Endothelial cell of umbilical vein (primary cell): ENCODE data around the gene MYO1H. TPM values are rescaled to one million over a fixed set of nuclear protein-coding genes. Genes with fewer than 3 reads are reported as not detected.

Experiments
- BruUV-seq: library from RNA; stranded (reverse); fragments of 400-500 nt; replicated peaks from 2 replicates; lab custom pipeline; 2021; lab: Mats Ljungman, UMichigan
- CTCF ChIA-PET: fragments of 300-600, 350-600 bp; sonication (Branson Sonifier 250); formaldehyde crosslinking; loops from one replicate; lab custom pipeline; 2021; ENCODE audit warnings: antibody characterized with exemption, inconsistent platforms; lab: Charles Lee
- POLR2A ChIA-PET: fragments of 300-600, 350-600 bp; sonication (Branson Sonifier 250); formaldehyde crosslinking; loops from one replicate; lab custom pipeline; 2021; ENCODE audit warnings: antibody characterized with exemption, inconsistent platforms; lab: Charles Lee
- DNase-seq: peaks from one replicate; pipeline ENCODE4 v3.0.0-alpha.2; 2011; ENCODE audit warnings: low read depth, low spot score
- FAIRE-seq: peaks from 2 replicates; lab custom pipeline; 2011; peaks lifted over from hg19 to GRCh38; lab: Jason Lieb, UNC
- H2AFZ ChIP-seq: 2 replicates; pipeline ENCODE4 v1.6.0; 2012; ENCODE audit warnings: low read depth, low read length, control low read depth, inconsistent platforms
- H3K27ac ChIP-seq: 2 replicates; pipeline ENCODE4 v1.5.1; 2011; ENCODE audit warnings: low read depth, mild to moderate bottlenecking, control low read depth, low read length, moderate library complexity; ENCODE audit not compliant: insufficient read depth
- H3K27me3 ChIP-seq, 2 experiments: 2 replicates each; pipeline versions ENCODE4 v1.6.0 to v1.6.1; 2011; ENCODE audit warnings: low read length in 2 of 2, mixed read lengths in 1 of 2; ENCODE audit not compliant: control insufficient read depth in 2 of 2, insufficient read depth in 2 of 2
- H3K36me3 ChIP-seq, 2 experiments: 2 replicates in 1 of 2; 3 replicates in 1 of 2; pipeline ENCODE4 v1.5.1; 2011; ENCODE audit warnings: low read length in 2 of 2, mild to moderate bottlenecking in 1 of 2, moderate library complexity in 1 of 2; ENCODE audit not compliant: control insufficient read depth in 2 of 2, insufficient read depth in 2 of 2; ENCODE audit errors: extremely low read depth in 1 of 2
- H3K4me1 ChIP-seq: 3 replicates; pipeline ENCODE4 v1.5.1; 2011; ENCODE audit warnings: mild to moderate bottlenecking, low read length; ENCODE audit not compliant: control insufficient read depth, insufficient read depth; ENCODE audit errors: extremely low read depth
- H3K4me2 ChIP-seq: 2 replicates; pipeline ENCODE4 v1.6.1; 2011; ENCODE audit warnings: low read length, control low read depth, mixed read lengths; ENCODE audit not compliant: insufficient read depth
- H3K4me3 ChIP-seq, 3 experiments: fragments of 200-600 bp in 1 of 3; sonication (generic), shearing (Covaris generic) in 1 of 3; replicated peaks in 1 of 3; 2 replicates each; pipeline ENCODE4 v1.5.1; 2011 to 2016; ENCODE audit warnings: control low read depth in 3 of 3, low read length in 3 of 3, mild to moderate bottlenecking in 2 of 3, inconsistent platforms in 1 of 3, low read depth in 1 of 3, moderate library complexity in 1 of 3; ENCODE audit not compliant: insufficient read depth in 1 of 3
- H3K79me2 ChIP-seq: 2 replicates; pipeline ENCODE4 v1.6.0; 2012; ENCODE audit warnings: low read length, inconsistent platforms; ENCODE audit not compliant: control insufficient read depth, insufficient read depth
- H3K9ac ChIP-seq: replicated peaks from 2 replicates; pipeline ENCODE3; 2011; ENCODE audit warnings: low read length, control low read depth; ENCODE audit not compliant: insufficient read depth; ENCODE audit errors: extremely low read depth
- H3K9me1 ChIP-seq: replicated peaks from 3 replicates; pipeline ENCODE4 v1.6.0; 2011; ENCODE audit warnings: mild to moderate bottlenecking, low read length; ENCODE audit not compliant: control insufficient read depth, insufficient read depth; ENCODE audit errors: extremely low read depth
- H3K9me3 ChIP-seq: replicated peaks from 2 replicates; pipeline ENCODE4 v1.5.1; 2012; ENCODE audit warnings: low read length, inconsistent platforms; ENCODE audit not compliant: control insufficient read depth, insufficient read depth
- H4K20me1 ChIP-seq: replicated peaks from 2 replicates; pipeline ENCODE3; 2011; ENCODE audit warnings: mild to moderate bottlenecking, low read length; ENCODE audit not compliant: control insufficient read depth, insufficient read depth; ENCODE audit errors: extremely low read depth
- EZH2 ChIP-seq: IDR thresholded peaks from 2 replicates; pipeline ENCODE4 v1.6.1; 2012; ENCODE audit warnings: borderline replicate concordance, low read depth, mild to moderate bottlenecking, moderate library complexity, low read length, inconsistent platforms; ENCODE audit not compliant: severe bottlenecking
- FOS ChIP-seq: IDR thresholded peaks from 2 replicates; pipeline ENCODE4 v1.6.1; 2011; ENCODE audit warnings: mild to moderate bottlenecking, low read length, moderate library complexity, borderline replicate concordance; ENCODE audit not compliant: insufficient read depth
- GATA2 ChIP-seq: IDR thresholded peaks from 2 replicates; pipeline ENCODE4 v1.7.0; 2011; ENCODE audit warnings: low read depth, mild to moderate bottlenecking, moderate library complexity, mixed read lengths, low read length; ENCODE audit not compliant: insufficient read length, insufficient read depth
- JUN ChIP-seq: IDR thresholded peaks from 2 replicates; pipeline ENCODE4 v1.6.1; 2011; ENCODE audit warnings: borderline replicate concordance, low read depth; ENCODE audit not compliant: insufficient read length, insufficient read depth
- MYC ChIP-seq: IDR thresholded peaks from one replicate; pipeline ENCODE4 v1.6.1; 2011; ENCODE audit warnings: mild to moderate bottlenecking, low read depth, low read length
- POLR2A ChIP-seq: IDR thresholded peaks from 2 replicates; pipeline ENCODE4 v1.6.1; 2012; ENCODE audit warnings: low read depth, mild to moderate bottlenecking, control low read depth, low read length
- POLR2AphosphoS5 ChIP-seq: IDR thresholded peaks from 2 replicates; pipeline ENCODE4 v1.6.1; 2012; ENCODE audit warnings: low read depth, mild to moderate bottlenecking, control low read depth, low read length, moderate library complexity; ENCODE audit not compliant: insufficient read depth
- dilution Hi-C: fragments of 300-500 bp; cut with MboI; formaldehyde crosslinking; loops from one replicate; pipeline ENCODE4 v1.15.0; 2019; ENCODE audit warnings: low sequenced_read_pairs; ENCODE audit not compliant: extremely low pct_ligation_motif_present
- intact Hi-C: fragments of 100-400 bp; cut with micrococcal nuclease; formaldehyde crosslinking; loops from one replicate; pipeline ENCODE4 v1.10.0; 2022
- polyA plus RNA-seq, 4 experiments: library from polyadenylated mRNA; depleted of rRNA in 3 of 4; stranded (reverse) in 3 of 4; unstranded in 1 of 4; fragments of >200 nt; gene quantifications; 2 replicates each; pipeline versions ENCODE4 v1.2.1 to v1.2.3, GENCODE V29; 2011 to 2012; ENCODE audit warnings: missing spikeins in 1 of 4
- total RNA-seq: library from RNA; stranded (reverse); gene quantifications from 2 replicates; pipeline ENCODE4 v1.2.3, GENCODE V29; 2021
- TF ChIP-seq, protein P1 (sequence below), 2 donors: IDR thresholded peaks; 1 replicate in 1 of 2; 2 replicates in 1 of 2; pipeline ENCODE4 v1.5.1; 2011; ENCODE audit warnings: low read length in 2 of 2, mild to moderate bottlenecking in 2 of 2, moderate library complexity in 2 of 2, control low read depth in 1 of 2, inconsistent platforms in 1 of 2, low read depth in 1 of 2; ENCODE audit not compliant: insufficient read depth in 1 of 2; ENCODE audit errors: extremely low read depth in 1 of 2
- TF ChIP-seq, protein P2 (sequence below): IDR thresholded peaks from 2 replicates; pipeline ENCODE4 v1.6.1; 2011; ENCODE audit not compliant: insufficient read depth, insufficient read length

MYO1H gene
- total and polyA plus RNA-seq, 2 donors (not counting 3 experiments of a cell fraction or from before 2014, with no cell fraction given): not detected

DNA sequence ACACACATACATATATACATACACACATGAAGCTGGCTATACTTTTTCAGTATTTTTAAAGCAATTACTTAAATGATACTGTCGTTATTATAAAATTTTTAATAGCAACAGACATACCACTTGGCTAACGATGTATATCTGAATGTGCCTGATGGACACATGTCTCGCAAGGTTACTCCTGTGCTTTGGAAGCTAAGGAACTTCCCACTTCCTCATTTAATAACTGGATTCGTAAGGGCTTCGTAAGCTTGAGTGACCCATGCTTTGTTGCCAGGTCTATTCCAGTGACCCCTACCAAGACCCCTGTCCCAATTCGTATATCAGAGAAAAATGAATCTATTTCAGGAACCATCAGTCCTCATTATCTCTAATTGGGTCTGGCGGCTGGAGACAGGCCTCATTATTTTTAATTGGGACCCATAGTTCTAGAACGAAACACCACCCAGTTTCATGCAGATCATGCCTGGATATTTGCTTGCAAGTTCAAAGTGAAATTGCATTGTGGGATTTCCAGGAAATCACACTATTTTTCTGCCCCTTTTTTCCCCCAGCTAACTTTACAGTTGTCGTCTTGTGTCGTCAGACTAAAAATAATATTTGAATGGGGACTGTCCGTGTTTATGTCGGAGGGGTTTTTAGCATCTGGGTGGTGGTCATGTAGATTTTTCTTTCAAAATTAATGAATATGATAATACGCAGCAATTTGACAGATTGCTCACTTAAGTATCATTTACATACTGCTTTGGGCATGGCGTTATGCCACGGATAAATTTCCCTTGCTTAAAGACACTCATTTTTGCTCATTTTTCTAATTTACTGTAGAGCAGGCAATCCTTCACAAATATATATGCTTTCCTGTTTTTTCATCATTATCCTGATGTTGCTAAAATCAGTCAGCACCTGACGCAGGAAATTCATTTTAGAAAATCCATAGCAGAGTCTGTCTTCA is 17.1 kb upstream of the MYO1H start:
- FAIRE-seq (no peak), DNase-seq (no peak)
- no peaks in the 10 kb centered on the region for H3K9me3 ChIP-seq
- ChIA-PET POLR2A (no interaction called here), CTCF (no interaction called here)
- BruUV-seq: no TSS peak
- H3K79me2 ChIP-seq: no peaks in the 10 kb centered on the region
- H3K4me3 ChIP-seq: no peak overlapping the region
- TF ChIP-seq, protein P1, sequence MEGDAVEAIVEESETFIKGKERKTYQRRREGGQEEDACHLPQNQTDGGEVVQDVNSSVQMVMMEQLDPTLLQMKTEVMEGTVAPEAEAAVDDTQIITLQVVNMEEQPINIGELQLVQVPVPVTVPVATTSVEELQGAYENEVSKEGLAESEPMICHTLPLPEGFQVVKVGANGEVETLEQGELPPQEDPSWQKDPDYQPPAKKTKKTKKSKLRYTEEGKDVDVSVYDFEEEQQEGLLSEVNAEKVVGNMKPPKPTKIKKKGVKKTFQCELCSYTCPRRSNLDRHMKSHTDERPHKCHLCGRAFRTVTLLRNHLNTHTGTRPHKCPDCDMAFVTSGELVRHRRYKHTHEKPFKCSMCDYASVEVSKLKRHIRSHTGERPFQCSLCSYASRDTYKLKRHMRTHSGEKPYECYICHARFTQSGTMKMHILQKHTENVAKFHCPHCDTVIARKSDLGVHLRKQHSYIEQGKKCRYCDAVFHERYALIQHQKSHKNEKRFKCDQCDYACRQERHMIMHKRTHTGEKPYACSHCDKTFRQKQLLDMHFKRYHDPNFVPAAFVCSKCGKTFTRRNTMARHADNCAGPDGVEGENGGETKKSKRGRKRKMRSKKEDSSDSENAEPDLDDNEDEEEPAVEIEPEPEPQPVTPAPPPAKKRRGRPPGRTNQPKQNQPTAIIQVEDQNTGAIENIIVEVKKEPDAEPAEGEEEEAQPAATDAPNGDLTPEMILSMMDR (IDR thresholded peaks at IDR 0.05; ENCODE audit: extremely low read depth in 1 of 2, insufficient read depth in 1 of 2, low read depth in 1 of 2, low read length in 2 of 2): no peak
- TF ChIP-seq POLR2A (no peak), EZH2 (no peak), POLR2AphosphoS5 (no peak), MYC (no peak), GATA2 (no peak), JUN (no peak), FOS (no peak)
- TF ChIP-seq, protein P2, sequence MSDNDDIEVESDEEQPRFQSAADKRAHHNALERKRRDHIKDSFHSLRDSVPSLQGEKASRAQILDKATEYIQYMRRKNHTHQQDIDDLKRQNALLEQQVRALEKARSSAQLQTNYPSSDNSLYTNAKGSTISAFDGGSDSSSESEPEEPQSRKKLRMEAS: no peak
- no peak overlapping the region for H3K4me2 ChIP-seq
- no peaks in the 10 kb centered on the region for H3K9me1 ChIP-seq
- intact Hi-C loops: no loop called here
- H3K4me1 ChIP-seq: no peaks in the 10 kb centered on the region
- no peaks in the 10 kb centered on the region for H4K20me1 ChIP-seq
- H3K9ac ChIP-seq: no peak overlapping the region
- H3K36me3 ChIP-seq: no peaks in the 10 kb centered on the region
- H2AFZ ChIP-seq: no peak overlapping the region
- dilution Hi-C loops: no loop called here
- H3K27ac ChIP-seq: no peak overlapping the region
- H3K27me3 ChIP-seq: peaks cover 5 to 6% of the 10 kb centered on the region in 2 experiments
